GM18858 (cell line): Measurements from ENCODE around the gene IPO5.
"Not testable (repeated sequence)": the region's sequence is repeated elsewhere in the genome, so short reads cannot be mapped to it uniquely, and the experiment has no call there.

ENCODE experiments used
- ATAC-seq: cut with Tn5 transposase; IDR thresholded peaks from one replicate; pipeline ENCODE4 v1.9.1; 2021; ENCODE audit not compliant: unreplicated experiment

The IPO5 gene

GRCh38 chr13:98007001-98007400 lies 53.5 kb downstream of the IPO5 start:
- no peak for ATAC-seq

GRCh38 chr13:98013241-98013640 lies 59.8 kb downstream of the IPO5 start:
- no peak for ATAC-seq

GRCh38 chr13:98014766-98015165 lies 61.3 kb downstream of the IPO5 start:
- ATAC-seq = no peak

- no peak for ATAC-seq
These were observed 64.8 kb downstream of the IPO5 start for GRCh38 chr13:98018293-98018692.

- no peak for ATAC-seq
These were observed 65.7 kb downstream of the IPO5 start for GRCh38 chr13:98019186-98019585.

- no peak for ATAC-seq
These were observed 66.8 kb downstream of the IPO5 start for GRCh38 chr13:98020271-98020670.

- ATAC-seq = no peak
These were observed 68.7 kb downstream of the IPO5 start for GRCh38 chr13:98022210-98022609.

GRCh38 chr13:98025480-98026025 lies 72.1 kb downstream of the IPO5 start:
- no peak for ATAC-seq

GRCh38 chr13:98026457-98026857 lies 73.0 kb downstream of the IPO5 start:
- no peak for ATAC-seq

- no peak for ATAC-seq
These were observed 78.7 kb downstream of the IPO5 start for GRCh38 chr13:98032168-98032567.

GRCh38 chr13:98033277-98034247 lies 80.1 kb downstream of the IPO5 start:
- no peak for ATAC-seq

GRCh38 chr13:98035373-98035772 lies 81.9 kb downstream of the IPO5 start:
- no peak for ATAC-seq

GRCh38 chr13:98036564-98037302 lies 83.3 kb downstream of the IPO5 start:
- not testable (repeated sequence) for ATAC-seq

GRCh38 chr13:98039261-98039660 lies 85.8 kb downstream of the IPO5 start:
- ATAC-seq = no peak

- ATAC-seq = no peak
These were observed 86.5 kb downstream of the IPO5 start for GRCh38 chr13:98039964-98040363.

- no peak for ATAC-seq
These were observed 87.8 kb downstream of the IPO5 start for GRCh38 chr13:98041081-98041820.

- ATAC-seq = no peak
These were observed 90.8 kb downstream of the IPO5 start for GRCh38 chr13:98044301-98044700.

- not testable (repeated sequence) for ATAC-seq
These were observed 94.3 kb downstream of the IPO5 start for GRCh38 chr13:98047785-98048184.

- ATAC-seq = no peak
These were observed 94.8 kb downstream of the IPO5 start for GRCh38 chr13:98048265-98048664.

- ATAC-seq = no peak
These were observed 96.6 kb downstream of the IPO5 start for GRCh38 chr13:98050041-98050466.

- no peak for ATAC-seq
These were observed 98.9 kb downstream of the IPO5 start for GRCh38 chr13:98052412-98052811.
